Measurements from ENCODE around the gene RAF1.

The RAF1 gene

DNA sequence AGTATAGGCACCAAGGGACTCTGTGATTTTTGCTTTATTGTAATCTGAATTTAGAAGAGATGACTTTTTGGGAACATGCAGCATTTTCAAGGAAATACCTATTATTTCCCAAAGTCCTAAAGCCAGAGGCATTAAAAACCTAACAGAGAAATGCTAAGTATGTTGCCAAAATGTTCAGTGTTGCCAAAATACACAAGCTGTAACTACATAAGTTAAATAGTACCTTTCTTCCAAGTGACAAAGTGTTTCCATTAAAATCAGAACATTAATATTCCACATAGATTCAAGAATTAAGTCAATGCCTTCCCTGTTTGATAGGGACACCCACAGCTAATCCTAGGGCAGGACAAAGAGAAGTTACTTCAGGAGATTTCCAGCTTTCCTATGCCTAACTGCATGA lies 65.0 kb downstream of the RAF1 start:
- Histone ChIP-seq H3K36me3 (ENCODE audit: insufficient read depth, low read length) (peaks cover 43% of the 10 kb centered on the region), H3K27me3 (ENCODE audit: insufficient read depth, low read length) (no peaks in the 10 kb centered on the region), H3K79me2 (ENCODE audit: control insufficient read depth, insufficient read depth, low read length, unreplicated experiment) (no peaks in the 10 kb centered on the region), H2AFZ (ENCODE audit: low read length, unreplicated experiment) (no peak overlapping the region), H3K4me3 (ENCODE audit: low read depth, low read length) (no peak overlapping the region), H3K4me1 (ENCODE audit: control insufficient read depth, insufficient read depth, low read length, unreplicated experiment) (no peaks in the 10 kb centered on the region), H3K27ac (ENCODE audit: low read depth, low read length) (no peak overlapping the region)

- Histone ChIP-seq H3K4me1 (ENCODE audit: control insufficient read depth, insufficient read depth, low read length, unreplicated experiment) (peaks cover under 1% of the 10 kb centered on the region), H3K36me3 (ENCODE audit: insufficient read depth, low read length) (peaks cover 20% of the 10 kb centered on the region), H3K4me3 (ENCODE audit: low read depth, low read length) (no peak overlapping the region), H3K27me3 (ENCODE audit: insufficient read depth, low read length) (no peaks in the 10 kb centered on the region), H3K79me2 (ENCODE audit: control insufficient read depth, insufficient read depth, low read length, unreplicated experiment) (no peaks in the 10 kb centered on the region), H3K27ac (ENCODE audit: low read depth, low read length) (no peak overlapping the region), H2AFZ (ENCODE audit: low read length, unreplicated experiment) (no peak overlapping the region)
Observed at GRCh38 chr3:12593473-12593872, 70.4 kb downstream of the RAF1 start.

- Histone ChIP-seq H3K27me3 (ENCODE audit: insufficient read depth, low read length) (no peaks in the 10 kb centered on the region), H3K79me2 (ENCODE audit: control insufficient read depth, insufficient read depth, low read length, unreplicated experiment) (no peaks in the 10 kb centered on the region), H3K4me3 (ENCODE audit: low read depth, low read length) (no peak overlapping the region), H3K36me3 (ENCODE audit: insufficient read depth, low read length) (peaks cover 23% of the 10 kb centered on the region), H2AFZ (ENCODE audit: low read length, unreplicated experiment) (no peak overlapping the region), H3K4me1 (ENCODE audit: control insufficient read depth, insufficient read depth, low read length, unreplicated experiment) (peaks cover 9% of the 10 kb centered on the region), H3K27ac (ENCODE audit: low read depth, low read length) (no peak overlapping the region)
Observed at GRCh38 chr3:12591997-12592715, 71.8 kb downstream of the RAF1 start.

DNA sequence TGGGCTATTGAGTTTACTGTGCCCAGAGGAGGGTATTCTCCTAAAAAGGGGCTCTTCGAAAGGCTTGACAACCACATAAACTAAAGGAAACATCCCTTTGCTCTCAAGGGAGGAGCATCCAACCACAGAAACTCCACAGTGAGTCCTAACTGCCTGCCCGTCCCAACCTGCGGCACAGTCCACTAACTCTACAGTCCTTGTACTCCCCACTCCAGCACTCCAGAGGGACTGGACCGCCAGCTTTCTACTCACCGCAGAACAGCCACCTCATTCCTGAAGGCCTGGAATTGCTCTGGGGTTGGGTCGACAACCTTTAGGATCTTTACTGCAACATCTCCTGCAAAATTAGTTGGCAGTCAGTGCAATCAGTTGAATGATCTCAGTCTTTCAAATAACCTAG lies 72.5 kb downstream of the RAF1 start:
- no peak overlapping the region for H2AFZ ChIP-seq (ENCODE audit: low read length, unreplicated experiment)
- peaks cover 27% of the 10 kb centered on the region for H3K36me3 ChIP-seq (ENCODE audit: insufficient read depth, low read length)
- H3K79me2 ChIP-seq (ENCODE audit: control insufficient read depth, insufficient read depth, low read length, unreplicated experiment) = no peaks in the 10 kb centered on the region
- peaks cover 9% of the 10 kb centered on the region for H3K4me1 ChIP-seq (ENCODE audit: control insufficient read depth, insufficient read depth, low read length, unreplicated experiment)
- H3K4me3 ChIP-seq (ENCODE audit: low read depth, low read length) = no peak overlapping the region
- no peaks in the 10 kb centered on the region for H3K27me3 ChIP-seq (ENCODE audit: insufficient read depth, low read length)
- H3K27ac ChIP-seq (ENCODE audit: low read depth, low read length) = no peak overlapping the region

- Histone ChIP-seq H3K27ac (ENCODE audit: low read depth, low read length) (no peak overlapping the region), H3K79me2 (ENCODE audit: control insufficient read depth, insufficient read depth, low read length, unreplicated experiment) (no peaks in the 10 kb centered on the region), H3K4me1 (ENCODE audit: control insufficient read depth, insufficient read depth, low read length, unreplicated experiment) (peaks cover 9% of the 10 kb centered on the region), H2AFZ (ENCODE audit: low read length, unreplicated experiment) (no peak overlapping the region), H3K4me3 (ENCODE audit: low read depth, low read length) (no peak overlapping the region), H3K27me3 (ENCODE audit: insufficient read depth, low read length) (no peaks in the 10 kb centered on the region), H3K36me3 (ENCODE audit: insufficient read depth, low read length) (peaks cover 33% of the 10 kb centered on the region)
Observed at GRCh38 chr3:12590096-12590495, 73.8 kb downstream of the RAF1 start.

GRCh38 chr3:12588039-12589009 lies 75.6 kb downstream of the RAF1 start:
- H3K27ac ChIP-seq (ENCODE audit: low read depth, low read length) = no peak overlapping the region
- no peaks in the 10 kb centered on the region for H3K27me3 ChIP-seq (ENCODE audit: insufficient read depth, low read length)
- H3K4me1 ChIP-seq (ENCODE audit: control insufficient read depth, insufficient read depth, low read length, unreplicated experiment) = peaks cover 9% of the 10 kb centered on the region
- peaks cover 29% of the 10 kb centered on the region for H3K36me3 ChIP-seq (ENCODE audit: insufficient read depth, low read length)
- no peak overlapping the region for H2AFZ ChIP-seq (ENCODE audit: low read length, unreplicated experiment)
- H3K4me3 ChIP-seq (ENCODE audit: low read depth, low read length) = no peak overlapping the region
- no peaks in the 10 kb centered on the region for H3K79me2 ChIP-seq (ENCODE audit: control insufficient read depth, insufficient read depth, low read length, unreplicated experiment)

GRCh38 chr3:12586403-12586802 lies 77.5 kb downstream of the RAF1 start:
- Histone ChIP-seq H3K4me3 (ENCODE audit: low read depth, low read length) (no peak overlapping the region), H2AFZ (ENCODE audit: low read length, unreplicated experiment) (no peak overlapping the region), H3K4me1 (ENCODE audit: control insufficient read depth, insufficient read depth, low read length, unreplicated experiment) (peaks cover 9% of the 10 kb centered on the region), H3K27ac (ENCODE audit: low read depth, low read length) (no peak overlapping the region), H3K36me3 (ENCODE audit: insufficient read depth, low read length) (peaks cover 38% of the 10 kb centered on the region), H3K79me2 (ENCODE audit: control insufficient read depth, insufficient read depth, low read length, unreplicated experiment) (no peaks in the 10 kb centered on the region), H3K27me3 (ENCODE audit: insufficient read depth, low read length) (no peaks in the 10 kb centered on the region)

GRCh38 chr3:12585970-12586369 lies 77.9 kb downstream of the RAF1 start:
- H3K27me3 ChIP-seq (ENCODE audit: insufficient read depth, low read length) = no peaks in the 10 kb centered on the region
- no peak overlapping the region for H3K4me3 ChIP-seq (ENCODE audit: low read depth, low read length)
- peaks cover 9% of the 10 kb centered on the region for H3K4me1 ChIP-seq (ENCODE audit: control insufficient read depth, insufficient read depth, low read length, unreplicated experiment)
- H3K27ac ChIP-seq (ENCODE audit: low read depth, low read length) = no peak overlapping the region
- no peak overlapping the region for H2AFZ ChIP-seq (ENCODE audit: low read length, unreplicated experiment)
- peaks cover 38% of the 10 kb centered on the region for H3K36me3 ChIP-seq (ENCODE audit: insufficient read depth, low read length)
- no peaks in the 10 kb centered on the region for H3K79me2 ChIP-seq (ENCODE audit: control insufficient read depth, insufficient read depth, low read length, unreplicated experiment)

DNA sequence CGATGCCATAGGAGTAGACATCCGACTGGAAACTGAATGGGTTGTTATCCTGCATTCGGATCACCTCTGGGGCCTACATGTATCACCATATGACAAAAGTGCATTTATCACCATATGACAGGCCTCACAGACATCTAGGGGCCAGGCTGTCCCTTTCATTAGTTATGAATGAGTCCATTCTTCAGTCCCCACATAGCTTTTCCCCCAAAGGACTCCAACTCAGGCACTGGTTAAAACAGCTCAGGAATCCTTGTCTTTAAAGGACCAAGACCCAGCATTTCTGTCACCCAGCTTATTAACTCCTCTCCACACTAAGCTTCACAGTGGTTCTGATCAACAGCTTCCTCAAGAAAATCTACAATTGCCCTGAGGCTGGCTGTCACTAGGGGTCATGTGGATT lies 78.7 kb downstream of the RAF1 start:
- H3K36me3 ChIP-seq (ENCODE audit: insufficient read depth, low read length) = peaks cover 35% of the 10 kb centered on the region
- no peaks in the 10 kb centered on the region for H3K79me2 ChIP-seq (ENCODE audit: control insufficient read depth, insufficient read depth, low read length, unreplicated experiment)
- no peak overlapping the region for H3K4me3 ChIP-seq (ENCODE audit: low read depth, low read length)
- H3K27me3 ChIP-seq (ENCODE audit: insufficient read depth, low read length) = no peaks in the 10 kb centered on the region
- H3K27ac ChIP-seq (ENCODE audit: low read depth, low read length) = no peak overlapping the region
- peaks cover 9% of the 10 kb centered on the region for H3K4me1 ChIP-seq (ENCODE audit: control insufficient read depth, insufficient read depth, low read length, unreplicated experiment)
- H2AFZ ChIP-seq (ENCODE audit: low read length, unreplicated experiment) = no peak overlapping the region

- peaks cover 5% of the 10 kb centered on the region for H3K79me2 ChIP-seq (ENCODE audit: control insufficient read depth, insufficient read depth, low read length, unreplicated experiment)
- peaks cover 30% of the 10 kb centered on the region for H3K36me3 ChIP-seq (ENCODE audit: insufficient read depth, low read length)
- peaks cover 18% of the 10 kb centered on the region for H3K4me1 ChIP-seq (ENCODE audit: control insufficient read depth, insufficient read depth, low read length, unreplicated experiment)
- H3K4me3 ChIP-seq (ENCODE audit: low read depth, low read length) = no peak overlapping the region
- H2AFZ ChIP-seq (ENCODE audit: low read length, unreplicated experiment) = no peak overlapping the region
- no peak overlapping the region for H3K27ac ChIP-seq (ENCODE audit: low read depth, low read length)
- no peaks in the 10 kb centered on the region for H3K27me3 ChIP-seq (ENCODE audit: insufficient read depth, low read length)
Observed at GRCh38 chr3:12584083-12584482, 79.8 kb downstream of the RAF1 start.
